Astrocyte (in vitro differentiated cells and primary cell): ENCODE results near the gene SH3BGRL2. TPM values are rescaled to one million over a fixed set of nuclear protein-coding genes. Genes with fewer than 3 reads are reported as not detected.
A peak's percentile ranks its signal among the peaks of the same experiment; 100 is the strongest.
"Not testable (repeated sequence)": the region's sequence is repeated elsewhere in the genome, so short reads cannot be mapped to it uniquely, and the experiment has no call there.

Experiments used
- DNase-seq: peaks from one replicate; pipeline ENCODE4 v3.0.0-alpha.2; 2010; ENCODE audit warnings: low read depth
- FAIRE-seq: peaks from 2 replicates; lab custom pipeline; 2011; peaks lifted over from hg19 to GRCh38; lab: Jason Lieb, UNC
- H2AFZ ChIP-seq: 2 replicates; pipeline ENCODE4 v1.6.0; 2012; ENCODE audit warnings: low read depth, low read length, inconsistent platforms
- H3K27ac ChIP-seq: 2 replicates; pipeline ENCODE4 v1.5.1; 2011; ENCODE audit warnings: low read depth, low read length, inconsistent platforms
- H3K27me3 ChIP-seq: 2 replicates; pipeline ENCODE4 v1.6.0; 2011; ENCODE audit warnings: low read length, inconsistent platforms; ENCODE audit not compliant: insufficient read depth
- H3K36me3 ChIP-seq: 2 replicates; pipeline ENCODE4 v1.5.1; 2011; ENCODE audit warnings: low read length, inconsistent platforms; ENCODE audit not compliant: insufficient read depth
- H3K4me1 ChIP-seq: 2 replicates; pipeline ENCODE4 v1.5.1; 2011; ENCODE audit warnings: low read length, inconsistent platforms; ENCODE audit not compliant: insufficient read depth
- H3K4me2 ChIP-seq: 2 replicates; pipeline ENCODE4 v1.6.0; 2012; ENCODE audit warnings: low read length, inconsistent platforms
- H3K4me3 ChIP-seq: 2 replicates; pipeline ENCODE4 v1.5.1; 2011; ENCODE audit warnings: low read depth, mild to moderate bottlenecking, low read length, inconsistent platforms; ENCODE audit not compliant: insufficient read depth
- H3K79me2 ChIP-seq: 2 replicates; pipeline ENCODE4 v1.6.0; 2012; ENCODE audit warnings: mild to moderate bottlenecking, low read length, inconsistent platforms; ENCODE audit not compliant: insufficient read depth
- H3K9ac ChIP-seq: 2 replicates; pipeline ENCODE4 v1.6.0; 2012; ENCODE audit warnings: mild to moderate bottlenecking, low read length, inconsistent platforms
- H3K9me3 ChIP-seq: 2 replicates; pipeline ENCODE4 v1.5.1; 2012; ENCODE audit warnings: low read depth, mild to moderate bottlenecking, low read length, inconsistent platforms; ENCODE audit not compliant: insufficient read depth
- H4K20me1 ChIP-seq: 2 replicates; pipeline ENCODE4 v1.6.0; 2012; ENCODE audit warnings: low read length, inconsistent platforms; ENCODE audit not compliant: insufficient read depth
- H3K27ac Mint-ChIP-seq: one replicate; pipeline ENCODE4 v1.8.0; 2021; ENCODE audit warnings: mild to moderate bottlenecking, mixed read lengths; ENCODE audit not compliant: unreplicated experiment
- H3K27me3 Mint-ChIP-seq: one replicate; pipeline ENCODE4 v1.8.0; 2021; ENCODE audit warnings: low read depth, mixed read lengths; ENCODE audit not compliant: unreplicated experiment
- H3K36me3 Mint-ChIP-seq: one replicate; pipeline ENCODE4 v1.8.0; 2021; ENCODE audit warnings: low read depth, mixed read lengths; ENCODE audit not compliant: unreplicated experiment
- H3K4me1 Mint-ChIP-seq: one replicate; pipeline ENCODE4 v1.8.0; 2021; ENCODE audit warnings: low read depth, mixed read lengths; ENCODE audit not compliant: unreplicated experiment
- H3K4me3 Mint-ChIP-seq: one replicate; pipeline ENCODE4 v1.8.0; 2021; ENCODE audit warnings: mild to moderate bottlenecking, moderate library complexity, mixed read lengths; ENCODE audit not compliant: unreplicated experiment
- H3K9me3 Mint-ChIP-seq: one replicate; pipeline ENCODE4 v1.8.0; 2021; ENCODE audit warnings: mild to moderate bottlenecking, mixed read lengths; ENCODE audit not compliant: unreplicated experiment
- EZH2 ChIP-seq: IDR thresholded peaks from 2 replicates; pipeline ENCODE4 v1.6.1; 2012; ENCODE audit warnings: mild to moderate bottlenecking, low read length, inconsistent platforms; ENCODE audit not compliant: insufficient read depth
- total RNA-seq: library from RNA; stranded (reverse); gene quantifications from 2 replicates; pipeline ENCODE4 v1.2.1, GENCODE V29; 2021
- TF ChIP-seq, protein P1 (sequence below): IDR thresholded peaks from 2 replicates; pipeline ENCODE4 v1.5.1; 2011; ENCODE audit warnings: low read depth, mild to moderate bottlenecking, inconsistent platforms, low read length, moderate library complexity; ENCODE audit not compliant: insufficient read depth

Gene SH3BGRL2
- total RNA-seq, 1 donor from 2014 or later, result 15.9 TPM

DNA sequence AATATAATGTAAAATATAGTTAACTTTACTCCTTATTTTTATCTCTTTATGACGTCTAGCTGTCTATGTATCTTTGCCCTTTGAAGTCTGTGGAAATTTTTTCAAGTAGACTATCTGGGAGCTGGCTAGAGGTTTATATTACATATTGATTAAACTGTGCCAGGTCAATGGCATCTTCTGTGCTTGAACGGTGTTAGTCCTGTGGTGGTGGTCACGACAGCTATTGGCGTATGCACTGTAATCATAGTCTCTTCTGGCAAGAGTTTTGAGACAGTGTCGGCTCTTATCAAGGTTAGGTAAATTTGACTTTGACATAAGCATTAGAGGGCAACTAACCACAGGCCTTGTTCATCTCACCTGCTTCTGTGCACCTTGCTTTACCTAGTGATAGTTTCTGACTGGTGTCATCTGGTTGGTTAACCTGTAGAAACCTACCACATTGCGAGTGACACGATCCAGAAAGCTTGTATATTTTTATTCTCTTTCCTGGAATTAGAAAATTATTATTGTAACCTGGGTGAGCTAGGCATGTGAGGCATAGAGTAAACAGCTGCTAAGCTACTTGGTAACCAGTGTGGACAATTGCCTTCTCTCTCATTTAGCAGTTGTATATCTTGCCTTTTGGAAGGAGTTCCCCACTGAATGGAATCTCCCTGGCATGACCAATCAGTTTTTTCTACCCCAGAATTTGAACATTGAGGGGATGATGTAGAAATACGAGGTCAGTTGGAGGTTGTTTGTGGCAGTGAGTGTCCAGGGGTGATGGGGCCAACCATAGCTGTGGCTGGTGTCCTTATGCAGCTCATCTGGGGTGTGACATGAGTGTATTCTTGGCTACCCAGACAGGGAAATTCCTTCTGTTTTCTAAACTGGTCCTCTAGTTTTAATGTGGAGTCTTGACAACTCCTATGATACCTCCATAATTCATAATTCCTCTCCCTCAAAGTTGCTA is 45.9 kb downstream of the SH3BGRL2 start:
- H3K4me2 ChIP-seq, result no peak overlapping the region
- no peak overlapping the region for H3K4me3 ChIP-seq
- H3K9ac ChIP-seq, result no peak overlapping the region
- FAIRE-seq (no peak), DNase-seq (no peak)
- H3K79me2 ChIP-seq, result no peaks in the 10 kb centered on the region
- H3K36me3 Mint-ChIP-seq, result no peaks in the 10 kb centered on the region
- no peaks in the 10 kb centered on the region for H3K27me3 Mint-ChIP-seq
- no peak for TF ChIP-seq EZH2
- TF ChIP-seq, protein P1, sequence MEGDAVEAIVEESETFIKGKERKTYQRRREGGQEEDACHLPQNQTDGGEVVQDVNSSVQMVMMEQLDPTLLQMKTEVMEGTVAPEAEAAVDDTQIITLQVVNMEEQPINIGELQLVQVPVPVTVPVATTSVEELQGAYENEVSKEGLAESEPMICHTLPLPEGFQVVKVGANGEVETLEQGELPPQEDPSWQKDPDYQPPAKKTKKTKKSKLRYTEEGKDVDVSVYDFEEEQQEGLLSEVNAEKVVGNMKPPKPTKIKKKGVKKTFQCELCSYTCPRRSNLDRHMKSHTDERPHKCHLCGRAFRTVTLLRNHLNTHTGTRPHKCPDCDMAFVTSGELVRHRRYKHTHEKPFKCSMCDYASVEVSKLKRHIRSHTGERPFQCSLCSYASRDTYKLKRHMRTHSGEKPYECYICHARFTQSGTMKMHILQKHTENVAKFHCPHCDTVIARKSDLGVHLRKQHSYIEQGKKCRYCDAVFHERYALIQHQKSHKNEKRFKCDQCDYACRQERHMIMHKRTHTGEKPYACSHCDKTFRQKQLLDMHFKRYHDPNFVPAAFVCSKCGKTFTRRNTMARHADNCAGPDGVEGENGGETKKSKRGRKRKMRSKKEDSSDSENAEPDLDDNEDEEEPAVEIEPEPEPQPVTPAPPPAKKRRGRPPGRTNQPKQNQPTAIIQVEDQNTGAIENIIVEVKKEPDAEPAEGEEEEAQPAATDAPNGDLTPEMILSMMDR, result no peak
- no peaks in the 10 kb centered on the region for H3K9me3 Mint-ChIP-seq
- peaks cover 7% of the 10 kb centered on the region for H3K4me1 Mint-ChIP-seq
- H2AFZ ChIP-seq, result no peak overlapping the region
- no peak overlapping the region for H3K27ac Mint-ChIP-seq
- H3K4me3 Mint-ChIP-seq, result no peak overlapping the region
- H3K9me3 ChIP-seq, result no peaks in the 10 kb centered on the region
- H3K4me1 ChIP-seq, result peaks cover 4% of the 10 kb centered on the region
- H3K36me3 ChIP-seq, result no peaks in the 10 kb centered on the region
- H4K20me1 ChIP-seq, result no peaks in the 10 kb centered on the region
- H3K27ac ChIP-seq, result no peak overlapping the region
- H3K27me3 ChIP-seq, result no peaks in the 10 kb centered on the region

DNA sequence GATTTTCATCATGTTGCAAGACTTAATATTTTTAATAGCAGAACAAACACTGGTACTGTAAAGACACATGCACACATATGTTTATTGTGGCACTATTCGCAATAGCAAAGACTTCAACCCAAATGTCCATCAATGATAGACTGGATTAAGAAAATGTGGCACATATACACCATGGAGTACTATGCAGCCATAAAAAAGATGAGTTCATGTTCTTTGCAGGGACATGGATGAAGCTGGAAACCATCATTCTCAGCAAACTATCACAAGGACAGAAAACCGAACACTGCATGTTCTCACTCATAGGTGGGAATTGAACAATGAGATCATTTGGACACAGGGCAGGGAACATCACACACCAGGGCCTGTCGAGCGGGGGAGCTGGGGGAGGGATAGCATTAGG is 51.6 kb downstream of the SH3BGRL2 start:
- H3K27ac Mint-ChIP-seq, result not testable (repeated sequence)

DNA sequence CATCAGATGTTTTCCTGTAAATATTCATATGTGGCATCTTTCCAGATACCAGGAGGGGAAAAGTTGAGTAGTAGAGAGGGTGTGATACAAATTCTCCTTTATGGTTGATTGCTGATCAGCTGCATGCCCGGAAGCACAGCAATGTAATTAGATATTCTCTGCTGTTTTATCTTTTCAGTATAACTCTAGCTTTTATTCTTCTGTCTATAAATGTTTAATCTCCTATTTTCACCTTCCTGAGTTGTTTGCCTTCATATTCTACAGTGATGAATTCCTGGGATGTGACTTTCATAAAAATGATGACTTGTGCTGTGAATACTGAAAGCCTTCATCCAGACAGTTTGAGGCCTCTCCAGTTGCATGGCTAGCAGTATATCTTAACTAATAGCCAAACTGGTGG is 53.7 kb downstream of the SH3BGRL2 start:
- Mint-ChIP-seq H3K36me3 (no peaks in the 10 kb centered on the region), H3K27me3 (no peaks in the 10 kb centered on the region), H3K9me3 (no peaks in the 10 kb centered on the region), H3K4me3 (no peak overlapping the region), H3K27ac (no peak overlapping the region), H3K4me1 (peaks cover 10% of the 10 kb centered on the region)
- Histone ChIP-seq H3K27ac (no peak overlapping the region), H3K4me2 (no peak overlapping the region), H2AFZ (no peak overlapping the region), H3K79me2 (no peaks in the 10 kb centered on the region), H3K4me3 (no peak overlapping the region), H3K4me1 (no peaks in the 10 kb centered on the region), H4K20me1 (no peaks in the 10 kb centered on the region), H3K9me3 (no peaks in the 10 kb centered on the region), H3K9ac (no peak overlapping the region), H3K27me3 (no peaks in the 10 kb centered on the region), H3K36me3 (no peaks in the 10 kb centered on the region)
- peak; percentile 9 for DNase-seq
- no peak for FAIRE-seq
- TF ChIP-seq EZH2, result no peak
- TF ChIP-seq, protein P1, result no peak

More for the DNA sequence above, 51.6 kb downstream of the SH3BGRL2 start:
- not testable (repeated sequence) for H3K79me2 ChIP-seq, H3K36me3 ChIP-seq, H3K4me3 Mint-ChIP-seq, H3K4me1 ChIP-seq, DNase-seq, H3K27me3 Mint-ChIP-seq, H3K4me1 Mint-ChIP-seq, H3K36me3 Mint-ChIP-seq, H3K4me2 ChIP-seq, H3K9ac ChIP-seq, H3K9me3 ChIP-seq, H4K20me1 ChIP-seq, H3K27ac ChIP-seq, H2AFZ ChIP-seq, FAIRE-seq, H3K9me3 Mint-ChIP-seq, H3K4me3 ChIP-seq, H3K27me3 ChIP-seq
